GM12878 (cell line): ENCODE measurements around the gene DYNLL2. TPM values are rescaled to one million over a fixed set of nuclear protein-coding genes. Genes with fewer than 3 reads are reported as not detected.

Experiments used
- ATAC-seq: fragments of 200-7000 bp; cut with Tn5 transposase; 3 replicates; pipeline ENCODE4 v1.9.1; 2020; ENCODE audit warnings: mild to moderate bottlenecking, moderate library complexity
- BruUV-seq: library from RNA; stranded (reverse); fragments of 400-500 nt; replicated peaks from 2 replicates; lab custom pipeline; 2021; lab: Mats Ljungman, UMichigan
- CTCF ChIA-PET: fragments of 300-600 bp; sonication (Branson Sonifier 250); formaldehyde crosslinking; extraction: SDS; loops from one replicate; lab custom pipeline; 2021; ENCODE audit warnings: inconsistent platforms; lab: Yijun Ruan, JAX
- POLR2A ChIA-PET: fragments of 350-600 bp; formaldehyde crosslinking; extraction: SDS; loops from one replicate; lab custom pipeline; 2021; ENCODE audit warnings: inconsistent platforms; lab: Charles Lee
- RAD21 ChIA-PET: fragments of 300-600 bp; sonication (Branson Sonifier 250); formaldehyde crosslinking; loops from one replicate; lab custom pipeline; 2023; ENCODE audit warnings: antibody characterized with exemption; ENCODE audit not compliant: unreplicated experiment; lab: Charles Lee
- SMC1A ChIA-PET: fragments of 300-600 bp; sonication (Branson Sonifier 250); formaldehyde crosslinking; loops from one replicate; lab custom pipeline; 2023; ENCODE audit not compliant: unreplicated experiment, uncharacterized antibody; lab: Charles Lee
- DNase-seq: peaks from one replicate; pipeline ENCODE4 v3.0.0-alpha.2; 2011; ENCODE audit warnings: low read depth, low spot score
- FAIRE-seq: peaks from 3 replicates; lab custom pipeline; 2011; peaks lifted over from hg19 to GRCh38; lab: Jason Lieb, UNC
- H2AFZ ChIP-seq: 2 replicates; pipeline ENCODE4 v1.6.0; 2011; ENCODE audit warnings: low read depth, low read length, control low read depth; ENCODE audit not compliant: control insufficient read depth
- H3K27ac ChIP-seq: 2 replicates; pipeline ENCODE4 v1.5.1; 2011; ENCODE audit warnings: control low read depth; ENCODE audit not compliant: control insufficient read depth, insufficient read depth
- H3K27me3 ChIP-seq, 2 experiments: replicated peaks in 1 of 2; 2 replicates each; pipeline versions ENCODE4 v1.6.0 to v1.6.1; 2011; ENCODE audit warnings: low read length in 1 of 2; ENCODE audit not compliant: control insufficient read depth in 2 of 2, insufficient read depth in 2 of 2
- H3K36me3 ChIP-seq, 2 experiments: 2 replicates each; pipeline ENCODE4 v1.5.1; 2011; ENCODE audit warnings: low read length in 1 of 2; ENCODE audit not compliant: control insufficient read depth in 2 of 2, insufficient read depth in 2 of 2
- H3K4me1 ChIP-seq: 2 replicates; pipeline ENCODE4 v1.6.1; 2011; ENCODE audit warnings: mild to moderate bottlenecking, low read length, moderate library complexity, mixed read lengths; ENCODE audit not compliant: control insufficient read depth, insufficient read depth
- H3K4me2 ChIP-seq: 2 replicates; pipeline ENCODE4 v1.6.0; 2011; ENCODE audit warnings: control low read depth; ENCODE audit not compliant: control insufficient read depth, insufficient read depth
- H3K4me3 ChIP-seq: fragments of 200-600 bp; sonication (generic); 2 replicates; pipeline ENCODE4 v1.5.1; 2016
- H3K79me2 ChIP-seq: 2 replicates; pipeline ENCODE4 v1.6.0; 2011; ENCODE audit warnings: low read length; ENCODE audit not compliant: control insufficient read depth, insufficient read depth
- H3K9ac ChIP-seq: 2 replicates; pipeline ENCODE4 v1.8.0; 2011; ENCODE audit warnings: low read length, control low read depth, mixed read lengths; ENCODE audit not compliant: control insufficient read depth, insufficient read depth
- H3K9me3 ChIP-seq: replicated peaks from 3 replicates; pipeline ENCODE4 v1.5.1; 2011; ENCODE audit warnings: mild to moderate bottlenecking, low read length; ENCODE audit not compliant: control insufficient read depth, insufficient read depth
- H4K20me1 ChIP-seq: 2 replicates; pipeline ENCODE4 v1.6.0; 2011; ENCODE audit not compliant: control insufficient read depth, insufficient read depth
- BMI1 ChIP-seq: fragments of 450-650 bp; IDR thresholded peaks from 2 replicates; pipeline ENCODE4 v1.6.1; 2016; ENCODE audit warnings: mild to moderate bottlenecking, moderate library complexity, borderline replicate concordance
- BRCA1 ChIP-seq: IDR thresholded peaks from 2 replicates; pipeline ENCODE4 v1.6.1; 2011; ENCODE audit warnings: low read depth, low read length, improper control_type of control experiment
- CBFB ChIP-seq: IDR thresholded peaks from 2 replicates; pipeline ENCODE4 v1.6.1; 2016; ENCODE audit warnings: antibody characterized with exemption, low read depth
- CBX5 ChIP-seq: sonication (generic); IDR thresholded peaks from 2 replicates; pipeline ENCODE4 v1.6.1; 2016; ENCODE audit warnings: low read depth, moderate library complexity, mild to moderate bottlenecking, inconsistent platforms
- CHD4 ChIP-seq: fragments of 200-600 bp; sonication (generic); IDR thresholded peaks from 2 replicates; pipeline ENCODE4 v1.6.1; 2016; ENCODE audit warnings: mild to moderate bottlenecking
- FOXM1 ChIP-seq: IDR thresholded peaks from 2 replicates; pipeline ENCODE4 v1.6.1; 2012; ENCODE audit warnings: low read depth, mild to moderate bottlenecking, inconsistent platforms, low read length, moderate library complexity
- GABPA ChIP-seq: IDR thresholded peaks from 2 replicates; pipeline ENCODE4 v1.6.1; 2014; ENCODE audit warnings: antibody characterized with exemption, low read depth, mild to moderate bottlenecking, inconsistent platforms
- JUNB ChIP-seq: IDR thresholded peaks from 2 replicates; pipeline ENCODE4 v1.6.1; 2016; ENCODE audit warnings: antibody characterized with exemption, mild to moderate bottlenecking
- KAT2A ChIP-seq: conservative IDR thresholded peaks from 2 replicates; pipeline ENCODE4 v1.6.1; 2011; ENCODE audit warnings: low read depth, low read length; ENCODE audit not compliant: control insufficient read depth
- PML ChIP-seq: IDR thresholded peaks from 2 replicates; pipeline ENCODE4 v1.6.1; 2012; ENCODE audit warnings: low read length, inconsistent platforms
- SPI1 ChIP-seq: IDR thresholded peaks from 2 replicates; pipeline ENCODE4 v1.6.1; 2011; ENCODE audit warnings: low read depth, mild to moderate bottlenecking, low read length, moderate library complexity, borderline replicate concordance; ENCODE audit not compliant: insufficient read depth
- SRF ChIP-seq, 2 experiments: IDR thresholded peaks; 2 replicates each; pipeline ENCODE4 v1.6.1; 2011; ENCODE audit warnings: low read depth in 2 of 2, low read length in 2 of 2, mild to moderate bottlenecking in 1 of 2, moderate library complexity in 1 of 2
- TCF12 ChIP-seq: IDR thresholded peaks from 2 replicates; pipeline ENCODE4 v1.6.1; 2011; ENCODE audit warnings: low read depth, mild to moderate bottlenecking, low read length
- TCF7 ChIP-seq: IDR thresholded peaks from 2 replicates; pipeline ENCODE4 v1.6.1; 2014; ENCODE audit warnings: antibody characterized with exemption, borderline replicate concordance
- ZNF384 ChIP-seq: IDR thresholded peaks from 2 replicates; pipeline ENCODE4 v1.6.1; 2012; ENCODE audit warnings: low read depth, mild to moderate bottlenecking, low read length, improper control_type of control experiment, borderline replicate concordance
- ZSCAN29 ChIP-seq: fragments of 450-650 bp; IDR thresholded peaks from 2 replicates; pipeline ENCODE4 v1.6.1; 2017; ENCODE audit warnings: mild to moderate bottlenecking, moderate library complexity
- in situ Hi-C: fragments of 300-500 bp; cut with MboI; formaldehyde crosslinking; loops from 9 replicates; pipeline ENCODE4 v1.14.3; 2018; ENCODE audit warnings: mixed read lengths
- intact Hi-C: fragments of 100-400 bp; cut with micrococcal nuclease; formaldehyde crosslinking; loops from one replicate; pipeline ENCODE4 v1.14.2; 2022; ENCODE audit not compliant: unreplicated experiment
- polyA plus RNA-seq, 11 experiments: library from polyadenylated mRNA; depleted of rRNA in 4 of 11; unstranded in 6 of 11; stranded (reverse) in 5 of 11; fragments of >200 nt; fragmentation: Nextera tagmentation in 4 of 11; fragmentation: Illumina TruSeq in 1 of 11; extraction: Ambion mirVana in 4 of 11; extraction: Trizol in 1 of 11; gene quantifications; 1 replicate in 1 of 11; 2 replicates in 10 of 11; pipeline versions ENCODE4 v1.2.1 to v1.2.3, GENCODE V29; 2011 to 2016; ENCODE audit warnings: inconsistent platforms in 2 of 11, missing spikeins in 2 of 11, low read depth in 1 of 11
- total RNA-seq, 4 experiments: library from RNA; depleted of rRNA in 3 of 4; stranded (reverse); fragments of >200 nt in 3 of 4; fragmentation: Illumina TruSeq in 1 of 4; extraction: Trizol in 1 of 4; gene quantifications; 2 replicates each; pipeline versions ENCODE4 v1.2.1 to v1.2.3, GENCODE V29; 2013 to 2021
- TF ChIP-seq, protein P1 (sequence below): fragments of 450-650 bp; conservative IDR thresholded peaks from 2 replicates; pipeline ENCODE4 v1.6.1; 2017; ENCODE audit warnings: mild to moderate bottlenecking, moderate library complexity
- TF ChIP-seq, protein P2 (sequence below): IDR thresholded peaks from 2 replicates; pipeline ENCODE4 v1.6.1; 2011; ENCODE audit warnings: borderline replicate concordance, low read depth, mild to moderate bottlenecking, moderate library complexity, mixed read lengths, low read length; ENCODE audit not compliant: insufficient read depth; ENCODE audit errors: extremely low read length
- TF ChIP-seq, protein P3 (sequence below): IDR thresholded peaks from 2 replicates; pipeline ENCODE4 v1.6.1; 2011; ENCODE audit warnings: low read depth, low read length, improper control_type of control experiment, borderline replicate concordance
- TF ChIP-seq, protein P4 (sequence below): IDR thresholded peaks from 2 replicates; pipeline ENCODE4 v1.6.1; 2012; ENCODE audit warnings: low read depth, low read length, improper control_type of control experiment

Gene DYNLL2
- total and polyA plus RNA-seq, 10 of the 15 experiments (the other 5 are each of a cell fraction or from before 2014, with no cell fraction given): 0.62 to 19.2 (median 9.1) TPM

DNA sequence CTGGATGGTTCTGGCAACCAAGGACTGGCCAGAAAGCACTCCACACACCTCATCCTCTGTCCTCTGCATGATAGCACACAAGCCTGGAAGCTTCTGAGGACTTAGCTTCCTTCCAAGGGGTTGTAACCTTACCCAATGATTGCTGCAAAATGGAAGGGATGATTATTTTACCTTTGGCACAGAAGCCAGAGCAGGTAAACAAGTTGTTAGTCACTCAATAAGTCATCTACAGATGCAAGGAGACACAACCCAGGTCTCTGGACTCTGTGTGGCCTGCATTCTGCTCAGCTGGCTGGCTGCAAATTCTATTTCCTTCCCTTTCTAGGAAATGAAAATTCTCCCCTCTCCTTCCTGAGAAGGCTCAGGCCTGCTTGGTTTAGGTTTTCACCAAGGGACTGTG lies 26.7 kb upstream of the DYNLL2 start:
- ATAC-seq: no peak
- ChIA-PET RAD21 (no interaction called here), CTCF (no interaction called here), POLR2A (no interaction called here), SMC1A (interaction anchor here (0.7 to 0.9 kb wide), 2 partner anchors 32 to 63 kb away, joined by 3 read pairs; no protein-coding TSS in a partner anchor)
- no peak overlapping the region for H3K4me3 ChIP-seq
- H2AFZ ChIP-seq: no peak overlapping the region
- in situ Hi-C loops (no loop called here), intact Hi-C loops (no loop called here)
- FAIRE-seq: no peak
- no peak for DNase-seq
- H3K79me2 ChIP-seq: no peaks in the 10 kb centered on the region
- H3K9ac ChIP-seq: no peak overlapping the region
- H3K27ac ChIP-seq: no peak overlapping the region
- TF ChIP-seq GABPA (no peak), ZNF384 (no peak), KAT2A (no peak), FOXM1 (no peak), CBX5 (no peak), CBFB (no peak), SRF (IDR thresholded peaks at IDR 0.05; ENCODE audit: low read depth in 2 of 2, low read length in 2 of 2) (no peak), BMI1 (no peak), TCF7 (no peak), SPI1 (no peak), BRCA1 (no peak), PML (no peak), TCF12 (no peak), ZSCAN29 (no peak), JUNB (no peak), CHD4 (no peak)
- TF ChIP-seq, protein P1, sequence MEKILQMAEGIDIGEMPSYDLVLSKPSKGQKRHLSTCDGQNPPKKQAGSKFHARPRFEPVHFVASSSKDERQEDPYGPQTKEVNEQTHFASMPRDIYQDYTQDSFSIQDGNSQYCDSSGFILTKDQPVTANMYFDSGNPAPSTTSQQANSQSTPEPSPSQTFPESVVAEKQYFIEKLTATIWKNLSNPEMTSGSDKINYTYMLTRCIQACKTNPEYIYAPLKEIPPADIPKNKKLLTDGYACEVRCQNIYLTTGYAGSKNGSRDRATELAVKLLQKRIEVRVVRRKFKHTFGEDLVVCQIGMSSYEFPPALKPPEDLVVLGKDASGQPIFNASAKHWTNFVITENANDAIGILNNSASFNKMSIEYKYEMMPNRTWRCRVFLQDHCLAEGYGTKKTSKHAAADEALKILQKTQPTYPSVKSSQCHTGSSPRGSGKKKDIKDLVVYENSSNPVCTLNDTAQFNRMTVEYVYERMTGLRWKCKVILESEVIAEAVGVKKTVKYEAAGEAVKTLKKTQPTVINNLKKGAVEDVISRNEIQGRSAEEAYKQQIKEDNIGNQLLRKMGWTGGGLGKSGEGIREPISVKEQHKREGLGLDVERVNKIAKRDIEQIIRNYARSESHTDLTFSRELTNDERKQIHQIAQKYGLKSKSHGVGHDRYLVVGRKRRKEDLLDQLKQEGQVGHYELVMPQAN: no peak
- TF ChIP-seq, protein P2, sequence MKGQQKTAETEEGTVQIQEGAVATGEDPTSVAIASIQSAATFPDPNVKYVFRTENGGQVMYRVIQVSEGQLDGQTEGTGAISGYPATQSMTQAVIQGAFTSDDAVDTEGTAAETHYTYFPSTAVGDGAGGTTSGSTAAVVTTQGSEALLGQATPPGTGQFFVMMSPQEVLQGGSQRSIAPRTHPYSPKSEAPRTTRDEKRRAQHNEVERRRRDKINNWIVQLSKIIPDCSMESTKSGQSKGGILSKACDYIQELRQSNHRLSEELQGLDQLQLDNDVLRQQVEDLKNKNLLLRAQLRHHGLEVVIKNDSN: no peak
- TF ChIP-seq, protein P3, sequence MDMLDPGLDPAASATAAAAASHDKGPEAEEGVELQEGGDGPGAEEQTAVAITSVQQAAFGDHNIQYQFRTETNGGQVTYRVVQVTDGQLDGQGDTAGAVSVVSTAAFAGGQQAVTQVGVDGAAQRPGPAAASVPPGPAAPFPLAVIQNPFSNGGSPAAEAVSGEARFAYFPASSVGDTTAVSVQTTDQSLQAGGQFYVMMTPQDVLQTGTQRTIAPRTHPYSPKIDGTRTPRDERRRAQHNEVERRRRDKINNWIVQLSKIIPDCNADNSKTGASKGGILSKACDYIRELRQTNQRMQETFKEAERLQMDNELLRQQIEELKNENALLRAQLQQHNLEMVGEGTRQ: no peak
- TF ChIP-seq, protein P4, sequence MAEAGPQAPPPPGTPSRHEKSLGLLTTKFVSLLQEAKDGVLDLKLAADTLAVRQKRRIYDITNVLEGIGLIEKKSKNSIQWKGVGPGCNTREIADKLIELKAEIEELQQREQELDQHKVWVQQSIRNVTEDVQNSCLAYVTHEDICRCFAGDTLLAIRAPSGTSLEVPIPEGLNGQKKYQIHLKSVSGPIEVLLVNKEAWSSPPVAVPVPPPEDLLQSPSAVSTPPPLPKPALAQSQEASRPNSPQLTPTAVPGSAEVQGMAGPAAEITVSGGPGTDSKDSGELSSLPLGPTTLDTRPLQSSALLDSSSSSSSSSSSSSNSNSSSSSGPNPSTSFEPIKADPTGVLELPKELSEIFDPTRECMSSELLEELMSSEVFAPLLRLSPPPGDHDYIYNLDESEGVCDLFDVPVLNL: no peak
- no peaks in the 10 kb centered on the region for H3K36me3 ChIP-seq
- no peaks in the 10 kb centered on the region for H4K20me1 ChIP-seq
- H3K27me3 ChIP-seq: no peaks in the 10 kb centered on the region; a peak in 2 of 4 replicates
- H3K9me3 ChIP-seq: no peaks in the 10 kb centered on the region
- no peaks in the 10 kb centered on the region for H3K4me1 ChIP-seq
- no peak overlapping the region for H3K4me2 ChIP-seq
- BruUV-seq: no TSS peak
